Natural killer cell treated with Interleukin-12 subunit alpha and Interleukin-12 subunit beta and Interleukin-15 and Interleukin-18, amount 100 ng/mL, for 72 hours (primary cell): ENCODE results near the gene ZBTB20. TPM values are rescaled to one million over a fixed set of nuclear protein-coding genes. Genes with fewer than 3 reads are reported as not detected.

ENCODE experiments used
- ATAC-seq, 2 donors: fragments of 150-1000 bp; cut with Tn5 transposase in 1 of 2; sonication (Bioruptor Pico), chemical (Tn5 transposase) in 1 of 2; 2 replicates each; pipeline ENCODE4 v1.10.0; 2021
- DNase-seq: peaks from one replicate; pipeline ENCODE4 v3.0.0; 2022; ENCODE audit warnings: low spot score
- H3K27ac Mint-ChIP-seq, 2 donors: 1 replicate in 1 of 2; 2 replicates in 1 of 2; pipeline ENCODE4 v1.8.0; 2022; ENCODE audit warnings: mixed read lengths in 2 of 2, mild to moderate bottlenecking in 1 of 2, moderate library complexity in 1 of 2
- H3K27me3 Mint-ChIP-seq, 2 donors: 1 replicate in 1 of 2; 2 replicates in 1 of 2; pipeline ENCODE4 v1.8.0; 2022; ENCODE audit warnings: mixed read lengths in 2 of 2
- H3K36me3 Mint-ChIP-seq: one replicate; pipeline ENCODE4 v1.8.0; 2022; ENCODE audit warnings: mixed read lengths
- H3K4me1 Mint-ChIP-seq, 2 donors: 1 replicate in 1 of 2; 2 replicates in 1 of 2; pipeline ENCODE4 v1.8.0; 2022; ENCODE audit warnings: low read depth in 2 of 2, mixed read lengths in 2 of 2, mild to moderate bottlenecking in 1 of 2
- H3K4me3 Mint-ChIP-seq: one replicate; pipeline ENCODE4 v1.8.0; 2022; ENCODE audit warnings: mixed read lengths
- H3K9me3 Mint-ChIP-seq: 2 replicates; pipeline ENCODE4 v1.8.0; 2022; ENCODE audit warnings: mixed read lengths
- total RNA-seq, 2 donors: library from RNA; stranded (reverse); gene quantifications; one replicate each; pipeline ENCODE4 v1.2.3, GENCODE V29; 2022

ZBTB20 gene
- total RNA-seq, 2 donors from 2014 or later = 8.7 to 14.2 TPM

- Mint-ChIP-seq H3K36me3 (no peaks in the 10 kb centered on the region), H3K4me1 (peaks cover 3 to 4% of the 10 kb centered on the region in 2 donors), H3K9me3 (no peaks in the 10 kb centered on the region), H3K27ac (no peak overlapping the region), H3K27me3 (no peaks in the 10 kb centered on the region), H3K4me3 (no peak overlapping the region)
- peak in 1 of 2 donors; percentile 41 for ATAC-seq
- DNase-seq = no peak
Observed at GRCh38 chr3:114350690-114351089, 796.4 kb downstream of the ZBTB20 start.

GRCh38 chr3:114350271-114350670 lies 796.8 kb downstream of the ZBTB20 start:
- DNase-seq (no peak), ATAC-seq (peak in 1 of 2 donors; percentile 31)
- H3K4me3 Mint-ChIP-seq = no peak overlapping the region
- H3K36me3 Mint-ChIP-seq = no peaks in the 10 kb centered on the region
- H3K27ac Mint-ChIP-seq = peak overlapping the region in 1 of 2 donors; percentile 68
- H3K27me3 Mint-ChIP-seq = no peaks in the 10 kb centered on the region
- H3K9me3 Mint-ChIP-seq = no peaks in the 10 kb centered on the region
- H3K4me1 Mint-ChIP-seq = peaks cover 5 to 6% of the 10 kb centered on the region in 2 donors

GRCh38 chr3:114344492-114344891 lies 802.6 kb downstream of the ZBTB20 start:
- H3K4me1 Mint-ChIP-seq = peaks cover 10 to 12% of the 10 kb centered on the region in 2 donors
- no peaks in the 10 kb centered on the region for H3K36me3 Mint-ChIP-seq
- H3K27ac Mint-ChIP-seq = no peak overlapping the region
- H3K27me3 Mint-ChIP-seq = no peaks in the 10 kb centered on the region
- DNase-seq (no peak), ATAC-seq (peak in 1 of 2 donors; percentile 67)
- no peak overlapping the region for H3K4me3 Mint-ChIP-seq
- no peaks in the 10 kb centered on the region for H3K9me3 Mint-ChIP-seq

GRCh38 chr3:114338651-114339357 lies 808.3 kb downstream of the ZBTB20 start:
- ATAC-seq (peak; percentile 61 to 71), DNase-seq (no peak)
- peaks cover 28 to 47% of the 10 kb centered on the region in 2 donors for H3K4me1 Mint-ChIP-seq
- peak overlapping the region; percentile 31 for H3K4me3 Mint-ChIP-seq
- H3K27me3 Mint-ChIP-seq = no peaks in the 10 kb centered on the region
- peak overlapping the region; percentile 78 to 90 for H3K27ac Mint-ChIP-seq
- no peaks in the 10 kb centered on the region for H3K9me3 Mint-ChIP-seq
- no peaks in the 10 kb centered on the region for H3K36me3 Mint-ChIP-seq

- H3K27ac Mint-ChIP-seq = peak overlapping the region; percentile 82 to 87
- DNase-seq = no peak
- peaks cover 43 to 64% of the 10 kb centered on the region in 2 donors for H3K4me1 Mint-ChIP-seq
- no peaks in the 10 kb centered on the region for H3K27me3 Mint-ChIP-seq
- no peak for ATAC-seq
- H3K36me3 Mint-ChIP-seq = peaks cover 4% of the 10 kb centered on the region
- no peaks in the 10 kb centered on the region for H3K9me3 Mint-ChIP-seq
- peak overlapping the region; percentile 43 for H3K4me3 Mint-ChIP-seq
Observed at GRCh38 chr3:114336857-114337256, 810.2 kb downstream of the ZBTB20 start.

- ATAC-seq (no peak), DNase-seq (no peak)
- Mint-ChIP-seq H3K9me3 (no peaks in the 10 kb centered on the region), H3K27me3 (no peaks in the 10 kb centered on the region), H3K4me1 (peaks cover 47 to 67% of the 10 kb centered on the region in 2 donors), H3K36me3 (peaks cover 4% of the 10 kb centered on the region), H3K4me3 (no peak overlapping the region), H3K27ac (peak overlapping the region; percentile 82 to 87)
Observed at GRCh38 chr3:114336122-114336697, 810.9 kb downstream of the ZBTB20 start.

- Mint-ChIP-seq H3K4me3 (peak overlapping the region; percentile 35), H3K27ac (peak overlapping the region; percentile 87 to 95), H3K9me3 (peaks cover 1% of the 10 kb centered on the region), H3K27me3 (no peaks in the 10 kb centered on the region), H3K4me1 (peaks cover 48 to 69% of the 10 kb centered on the region in 2 donors), H3K36me3 (peaks cover 4% of the 10 kb centered on the region)
- DNase-seq (no peak), ATAC-seq (no peak)
Observed at GRCh38 chr3:114333923-114334240, 813.2 kb downstream of the ZBTB20 start.

GRCh38 chr3:114333180-114333922 lies 813.7 kb downstream of the ZBTB20 start:
- ATAC-seq (peak in 1 of 2 donors; percentile 47), DNase-seq (no peak)
- H3K27me3 Mint-ChIP-seq = no peaks in the 10 kb centered on the region
- peak overlapping the region; percentile 87 to 95 for H3K27ac Mint-ChIP-seq
- H3K4me1 Mint-ChIP-seq = peaks cover 50 to 69% of the 10 kb centered on the region in 2 donors
- H3K36me3 Mint-ChIP-seq = peaks cover 4% of the 10 kb centered on the region
- peak overlapping the region; percentile 35 for H3K4me3 Mint-ChIP-seq
- H3K9me3 Mint-ChIP-seq = peaks cover 3% of the 10 kb centered on the region

GRCh38 chr3:114332342-114333179 lies 814.5 kb downstream of the ZBTB20 start:
- H3K36me3 Mint-ChIP-seq = peaks cover 4% of the 10 kb centered on the region
- ATAC-seq (peak in 1 of 2 donors; percentile 51), DNase-seq (no peak)
- peak overlapping the region; percentile 87 to 95 for H3K27ac Mint-ChIP-seq
- peak overlapping the region; percentile 35 for H3K4me3 Mint-ChIP-seq
- peaks cover 3% of the 10 kb centered on the region for H3K9me3 Mint-ChIP-seq
- H3K4me1 Mint-ChIP-seq = peaks cover 48 to 68% of the 10 kb centered on the region in 2 donors
- no peaks in the 10 kb centered on the region for H3K27me3 Mint-ChIP-seq

GRCh38 chr3:114331710-114332109 lies 815.4 kb downstream of the ZBTB20 start:
- Mint-ChIP-seq H3K36me3 (peaks cover 4% of the 10 kb centered on the region), H3K27me3 (no peaks in the 10 kb centered on the region), H3K4me1 (peaks cover 45 to 72% of the 10 kb centered on the region in 2 donors), H3K9me3 (peaks cover 3% of the 10 kb centered on the region), H3K27ac (peak overlapping the region; percentile 87 to 95), H3K4me3 (no peak overlapping the region)
- DNase-seq (no peak), ATAC-seq (peak; percentile 70 to 71)

GRCh38 chr3:114331007-114331406 lies 816.1 kb downstream of the ZBTB20 start:
- Mint-ChIP-seq H3K27ac (peak overlapping the region; percentile 87 to 95), H3K4me3 (peak overlapping the region; percentile 13), H3K36me3 (peaks cover 4% of the 10 kb centered on the region), H3K9me3 (peaks cover 3% of the 10 kb centered on the region), H3K4me1 (peaks cover 40 to 66% of the 10 kb centered on the region in 2 donors), H3K27me3 (no peaks in the 10 kb centered on the region)
- no peak for ATAC-seq
- no peak for DNase-seq

- Mint-ChIP-seq H3K9me3 (peaks cover 3% of the 10 kb centered on the region), H3K27ac (peak overlapping the region in 1 of 2 donors; percentile 62), H3K4me1 (peaks cover 37 to 61% of the 10 kb centered on the region in 2 donors), H3K4me3 (no peak overlapping the region), H3K36me3 (peaks cover 4% of the 10 kb centered on the region), H3K27me3 (no peaks in the 10 kb centered on the region)
- peak in 1 of 2 donors; percentile 49 for ATAC-seq
- DNase-seq = no peak
Observed at GRCh38 chr3:114329823-114330222, 817.3 kb downstream of the ZBTB20 start.

- Mint-ChIP-seq H3K27ac (peak overlapping the region; percentile 55 to 89), H3K9me3 (peaks cover 3% of the 10 kb centered on the region), H3K4me1 (peaks cover 47 to 66% of the 10 kb centered on the region in 2 donors), H3K4me3 (peak overlapping the region; percentile 33), H3K27me3 (no peaks in the 10 kb centered on the region), H3K36me3 (peaks cover 4% of the 10 kb centered on the region)
- no peak for DNase-seq
- ATAC-seq = no peak
Observed at GRCh38 chr3:114328345-114328744, 818.7 kb downstream of the ZBTB20 start.
